ENCODE measurements around the gene FTCD.
"Not testable (repeated sequence)": the region's sequence is repeated elsewhere in the genome, so short reads cannot be mapped to it uniquely, and the experiment has no call there.

Gene FTCD

DNA sequence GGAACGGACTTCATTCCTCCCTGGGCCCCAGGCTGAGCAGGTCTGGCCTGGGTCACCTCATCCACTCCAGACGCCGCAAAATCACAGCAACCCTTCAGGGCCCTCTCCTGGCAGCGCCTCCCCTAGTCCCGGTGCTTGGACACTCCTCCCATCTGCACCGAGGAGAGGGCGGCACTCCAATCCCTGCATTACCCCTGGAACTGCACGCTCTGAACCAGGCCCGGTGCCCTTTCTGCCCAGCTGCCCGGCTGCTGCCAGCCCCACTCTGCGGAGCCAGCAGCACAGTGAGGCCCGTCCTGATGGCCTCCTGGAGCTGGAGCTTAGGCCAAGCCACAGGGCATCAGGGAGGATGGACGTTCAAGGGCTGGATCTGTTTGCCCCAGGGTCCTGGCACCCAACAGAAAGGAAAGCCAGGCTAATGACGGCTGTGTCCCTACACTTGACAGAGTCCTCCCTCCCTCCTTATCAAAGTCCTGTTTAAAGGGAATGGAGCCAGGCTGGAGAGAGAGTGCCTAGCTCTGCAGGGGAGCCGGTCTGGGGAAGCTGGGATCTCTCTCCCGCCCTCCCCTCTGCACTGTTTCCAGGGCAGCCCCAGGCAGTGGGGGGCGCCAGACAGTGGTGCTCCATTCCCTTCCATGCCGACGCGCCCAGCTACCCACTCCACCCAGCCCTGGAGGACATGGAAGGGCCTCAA is 44.7 kb downstream of the FTCD start:
- DNase-seq: no peak

GRCh38 chr21:46109313-46110221 is 45.8 kb downstream of the FTCD start:
- DNase-seq: no peak

DNA sequence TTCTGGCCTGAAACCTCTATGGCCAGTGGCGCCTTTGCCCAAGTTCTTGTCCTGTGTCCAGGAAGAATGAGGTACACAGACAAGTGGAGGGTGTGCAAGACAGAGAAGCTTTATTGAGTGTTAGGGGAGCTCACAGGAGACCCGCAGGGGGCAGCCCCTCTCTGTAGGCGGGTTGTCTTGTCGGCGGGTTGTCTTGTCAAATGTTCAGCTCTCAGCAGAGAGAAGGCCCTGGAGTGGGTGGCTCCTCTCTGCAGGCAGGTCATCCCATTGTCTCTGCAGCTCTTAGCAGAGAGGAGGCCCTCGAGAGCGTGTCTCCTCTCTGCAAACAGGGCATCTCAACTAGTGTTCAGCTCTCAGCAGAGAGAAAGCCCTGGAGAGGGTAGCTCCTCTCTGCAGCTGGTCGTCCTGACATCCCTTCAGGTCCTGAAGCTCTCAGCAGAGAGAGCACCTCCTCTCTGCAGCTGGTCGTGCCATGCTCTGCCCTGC is 46.5 kb downstream of the FTCD start:
- no peak for DNase-seq

GRCh38 chr21:46107376-46107775 is 48.0 kb downstream of the FTCD start:
- not testable (repeated sequence) for DNase-seq

- DNase-seq: no peak
These were observed 51.3 kb downstream of the FTCD start for GRCh38 chr21:46104104-46104503.

DNA sequence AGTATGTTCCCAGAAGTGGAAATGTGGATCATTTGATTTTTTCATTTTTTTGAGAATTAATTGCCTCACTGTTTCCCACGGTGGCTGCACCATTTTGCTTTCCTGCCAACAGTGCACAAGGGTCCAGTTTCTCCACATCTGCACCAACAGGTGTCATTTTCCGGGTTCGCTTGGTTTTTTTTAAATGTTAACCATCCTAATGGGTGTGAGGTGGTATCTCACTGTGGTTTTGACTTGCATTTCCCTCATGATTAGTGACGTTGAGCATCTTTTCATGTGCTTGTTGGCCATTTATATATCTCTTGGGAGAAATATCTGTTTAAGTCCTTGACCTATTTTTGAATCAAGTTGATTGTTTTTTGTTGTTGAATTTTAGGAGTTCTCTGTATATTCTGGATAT is 54.5 kb downstream of the FTCD start:
- DNase-seq: no peak

DNA sequence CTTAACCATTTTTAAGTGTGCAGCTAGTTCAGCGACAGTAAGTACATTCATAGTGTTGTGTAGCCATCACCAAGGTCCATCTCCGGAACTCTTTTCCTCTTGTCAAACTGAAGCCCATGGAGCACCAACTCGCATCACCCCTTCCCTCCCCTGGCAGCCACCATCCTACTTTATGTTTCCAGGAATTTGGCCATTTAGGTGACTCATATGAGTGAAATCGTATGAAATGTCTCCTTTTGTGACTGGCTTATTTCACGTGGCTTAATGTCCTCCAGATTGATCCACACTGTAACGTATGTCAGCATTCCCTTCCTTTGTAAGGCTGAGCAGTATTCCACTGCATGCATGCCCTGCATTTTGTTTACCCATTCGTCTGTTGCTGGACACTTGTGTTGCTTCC is 55.0 kb downstream of the FTCD start:
- DNase-seq: no peak

DNA sequence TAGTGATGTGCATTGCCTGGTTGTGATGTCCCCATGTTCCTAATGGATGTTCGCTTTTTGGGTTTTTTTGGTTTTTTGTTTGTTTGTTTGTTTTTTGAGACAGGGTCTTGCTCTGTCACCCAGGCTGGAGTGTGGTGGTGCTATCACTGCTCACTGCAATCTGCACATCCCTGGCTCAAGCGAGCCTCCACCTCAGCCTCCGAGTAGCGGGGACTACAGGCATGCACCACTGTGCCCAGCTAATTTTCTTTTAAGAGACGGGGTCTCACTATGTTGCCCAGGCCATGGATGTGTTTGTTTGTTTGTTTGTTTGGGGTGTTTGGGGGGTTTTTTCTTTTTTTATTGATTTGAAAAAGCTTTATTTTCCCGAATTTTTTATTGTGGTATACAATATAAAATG is 55.4 kb downstream of the FTCD start:
- no peak for DNase-seq

DNA sequence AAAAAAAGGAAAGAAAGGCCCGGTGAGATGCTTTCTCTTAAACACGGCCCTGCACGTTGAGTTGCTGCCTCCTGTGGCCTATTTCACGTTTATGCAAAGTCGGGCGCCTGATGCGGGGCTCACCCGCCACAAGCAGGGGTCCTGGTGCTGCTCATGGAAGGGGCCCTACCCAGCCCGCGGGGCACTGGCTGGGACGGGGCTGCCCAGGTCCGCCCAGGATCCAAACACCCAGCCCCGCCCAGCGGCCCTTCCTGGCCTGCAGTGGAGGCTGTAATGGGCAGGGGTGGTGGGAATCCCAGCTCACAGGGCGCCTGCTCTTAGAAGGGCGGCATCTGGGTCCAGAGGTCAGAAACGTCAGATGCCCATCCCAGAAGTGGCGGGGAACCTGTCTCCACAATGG is 55.9 kb downstream of the FTCD start:
- peak; percentile 44 for DNase-seq

GRCh38 chr21:46098303-46099141 is 56.9 kb downstream of the FTCD start:
- peak; percentile 77 for DNase-seq

GRCh38 chr21:46097336-46098293 is 57.8 kb downstream of the FTCD start, which contains the start of gene COL6A2:
Gene COL6A2 (plus strand): TSS chr21:46098112.
- DNase-seq: peak; percentile 58

DNA sequence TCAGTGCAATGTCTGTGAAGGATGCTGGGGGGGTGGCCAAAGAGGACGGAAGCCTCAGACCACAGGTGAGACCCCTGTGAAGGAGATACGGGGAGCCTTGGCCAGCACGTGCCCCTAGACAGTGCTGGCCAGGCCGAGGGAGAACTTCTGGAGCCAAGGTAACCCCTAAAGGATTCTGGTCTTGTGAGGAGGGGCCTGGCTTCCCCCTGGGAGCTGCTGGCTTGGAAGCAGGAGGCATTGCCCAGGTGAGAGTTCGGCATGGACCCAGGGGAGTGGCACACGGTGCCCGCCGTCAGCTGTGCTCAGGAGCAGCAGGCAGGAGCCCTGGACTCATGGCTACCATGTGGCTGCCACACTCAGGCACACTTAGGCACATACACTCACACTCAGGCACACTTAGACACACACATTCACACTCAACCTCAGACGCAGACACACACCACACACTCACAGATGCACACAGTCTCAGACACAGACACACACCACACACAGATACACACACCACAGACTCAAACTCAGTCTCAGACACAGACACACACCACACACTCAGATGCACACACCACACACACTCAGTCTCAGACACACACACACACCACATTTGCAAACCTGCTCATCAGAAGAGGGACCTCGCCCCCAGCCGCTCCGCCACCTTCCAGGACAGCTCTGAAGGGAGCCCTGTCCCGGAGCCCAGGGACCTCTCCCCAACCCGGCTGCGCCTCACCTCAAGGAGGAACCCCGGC is 58.6 kb downstream of the FTCD start:
- no peak for DNase-seq

DNA sequence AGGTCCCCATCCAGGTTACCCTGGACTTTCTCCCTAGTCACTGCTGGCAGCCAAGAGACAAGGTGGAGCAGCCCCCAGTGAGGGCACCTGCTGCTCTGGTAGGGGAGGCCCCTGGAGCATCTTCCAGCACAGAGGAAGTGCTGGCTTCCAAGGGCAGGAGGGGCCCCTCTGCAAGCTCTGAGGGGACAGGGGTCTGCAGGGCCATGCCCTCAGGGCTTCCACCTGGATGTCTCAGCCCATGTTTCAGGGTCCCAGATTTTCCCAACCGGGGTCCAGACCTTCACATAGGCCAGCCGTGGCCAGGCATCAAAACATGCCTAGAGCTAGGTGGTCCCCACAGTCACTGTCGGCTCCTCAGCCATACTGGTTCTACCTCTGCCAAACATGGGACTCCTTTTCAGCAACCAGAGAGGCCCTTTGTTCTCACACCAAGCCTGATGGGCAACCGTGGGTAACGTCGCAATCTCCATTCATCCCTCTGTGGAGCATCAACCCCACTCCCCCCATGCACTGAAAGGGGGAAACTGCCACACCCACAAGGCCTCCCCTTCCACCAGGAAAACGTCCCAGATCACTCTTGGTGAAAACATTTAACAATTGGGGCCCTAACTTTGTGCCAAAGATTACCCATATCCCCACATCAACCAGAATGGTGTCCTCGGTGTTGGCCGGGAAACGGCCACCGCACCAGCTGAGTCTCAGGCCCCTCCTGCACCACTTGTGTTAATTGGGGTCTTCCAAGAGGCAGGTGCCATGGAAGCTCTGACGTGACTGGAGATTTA is 59.4 kb downstream of the FTCD start:
- DNase-seq: no peak

DNA sequence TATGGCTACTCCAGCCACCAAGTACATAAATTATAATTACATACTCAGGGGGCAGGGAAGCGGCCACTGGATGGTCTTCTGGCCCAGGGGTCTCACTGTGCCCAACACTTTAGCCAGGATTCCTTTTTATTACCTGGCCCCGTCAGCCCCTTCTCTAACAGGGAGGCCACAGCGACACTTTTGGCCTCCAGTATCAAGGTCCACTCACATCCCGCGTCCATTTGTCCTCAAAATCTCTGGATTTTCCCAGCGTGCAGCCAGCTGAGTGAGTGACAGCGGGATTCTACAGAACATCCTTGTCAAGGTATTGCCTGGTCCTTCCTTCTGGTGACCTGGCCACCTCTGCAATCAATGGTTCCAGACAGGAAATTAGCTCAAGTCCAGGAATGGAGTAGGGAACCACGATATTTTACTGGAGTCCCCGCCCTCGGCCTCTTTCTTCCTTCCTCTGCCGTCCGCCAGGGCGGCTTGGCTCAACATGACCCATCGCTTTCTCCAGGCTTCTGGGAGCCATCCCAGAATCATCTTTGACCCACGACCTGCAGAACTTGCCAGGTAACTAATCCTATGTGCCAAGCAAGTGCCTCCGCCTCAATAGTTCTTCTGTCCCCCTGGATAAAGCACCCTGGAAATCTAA is 60.2 kb downstream of the FTCD start:
- no peak for DNase-seq

DNA sequence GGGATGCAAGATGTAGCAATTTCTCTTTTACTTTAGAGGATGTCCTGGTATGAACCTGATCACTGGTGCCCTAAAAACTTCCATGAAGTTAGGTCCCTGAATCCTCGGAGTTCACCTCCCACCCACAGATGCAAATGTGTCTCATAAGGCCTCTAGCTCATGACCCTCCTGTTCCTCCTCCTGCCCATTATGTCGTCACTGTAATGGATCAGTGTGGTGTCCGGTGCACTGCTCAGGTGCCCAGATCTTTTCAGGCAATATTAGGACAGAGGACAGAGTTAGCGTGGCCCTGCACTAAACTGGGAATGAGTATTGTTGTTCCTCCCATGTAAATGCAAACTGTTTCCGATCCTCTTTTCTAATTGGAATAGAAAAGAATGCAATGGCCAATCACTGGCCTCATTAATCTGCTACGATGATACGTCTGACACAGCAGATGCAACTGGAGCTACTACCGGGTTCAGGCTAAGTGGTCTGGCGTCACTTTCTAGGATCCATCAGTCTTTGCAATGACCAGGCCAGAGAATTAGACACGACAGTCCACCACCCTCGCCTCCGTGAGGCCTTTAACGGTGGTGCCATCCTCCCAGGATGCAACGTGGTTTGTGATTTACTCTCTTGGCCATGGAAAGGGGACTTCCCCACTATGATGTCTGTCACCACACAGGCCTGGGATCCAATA is 60.8 kb downstream of the FTCD start:
- no peak for DNase-seq

DNA sequence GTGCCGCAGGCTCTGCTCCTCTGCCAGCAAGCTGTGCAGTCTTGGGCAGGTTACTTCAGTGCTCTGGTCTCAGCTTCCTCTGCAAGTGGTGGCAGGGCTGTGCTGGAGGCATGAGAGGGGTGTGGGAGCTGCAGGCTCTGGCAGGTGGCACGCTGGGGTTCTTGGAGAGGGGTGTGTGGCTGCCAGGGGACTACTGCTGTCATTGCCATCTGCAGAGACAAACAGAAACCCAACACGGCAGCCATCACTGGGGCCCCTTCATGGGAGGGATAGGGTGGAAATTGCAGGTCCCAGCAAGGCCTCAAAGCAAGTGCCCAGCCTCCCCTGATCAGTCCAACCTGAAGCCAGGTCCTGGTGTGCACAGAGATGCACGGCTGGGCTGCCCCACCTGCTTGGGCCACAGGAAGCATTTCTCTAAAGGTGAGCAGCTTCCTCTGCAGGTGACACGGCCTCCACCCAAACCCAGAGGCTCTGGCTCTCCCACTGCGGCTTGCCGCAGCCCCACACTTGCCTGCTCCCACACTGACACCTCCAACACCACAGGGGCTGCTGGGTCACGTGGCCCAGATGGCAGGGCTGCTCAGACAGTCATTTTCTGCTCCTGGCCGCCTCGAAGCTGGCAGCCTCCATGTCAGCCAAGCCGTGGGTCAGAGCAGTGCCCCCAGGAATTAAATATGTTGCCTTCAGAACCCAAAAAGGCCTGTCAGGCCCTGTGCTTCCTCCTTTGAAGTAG is 61.5 kb downstream of the FTCD start:
- DNase-seq: no peak

- DNase-seq: no peak
These were observed 62.3 kb downstream of the FTCD start for GRCh38 chr21:46092811-46093667.

Data from right kidney (tissue), 1 donor.